Measurements from ENCODE around the gene B4GALT3. TPM values are rescaled to one million over a fixed set of nuclear protein-coding genes. Genes with fewer than 3 reads are reported as not detected.
A peak's percentile ranks its signal among the peaks of the same experiment; 100 is the strongest.

Gene B4GALT3
- total RNA-seq, 2 experiments from 2014 or later, result 36.2 to 41.7 TPM

- intact Hi-C loops (cut with micrococcal nuclease; ENCODE audit: unreplicated experiment), result no loop called here
- H3K9me2 ChIP-seq (ENCODE audit: insufficient read depth, low read length), result no peaks in the 10 kb centered on the region
Observed at GRCh38 chr1:161179698-161180097, 2.4 kb upstream of the B4GALT3 start.

DNA sequence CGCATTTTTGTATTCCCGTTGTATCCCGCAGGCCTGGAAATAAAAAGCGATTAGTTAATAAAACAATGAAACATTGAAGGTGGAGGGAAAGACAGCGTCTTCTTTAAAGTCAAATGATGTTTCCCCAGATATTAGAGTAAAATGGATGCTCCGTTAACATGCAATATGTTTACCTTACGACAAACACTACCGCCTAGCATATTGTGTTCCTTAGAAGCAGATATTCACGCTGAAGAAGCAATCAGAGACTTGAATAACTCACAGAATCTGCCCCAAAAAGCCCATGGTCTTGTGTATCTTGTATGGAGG, 583 bp upstream of the B4GALT3 start:
- H2AFZ ChIP-seq (ENCODE audit: low read length), result peak overlapping the region; percentile 51; the same call in 1 of the 2 replicates

More at GRCh38 chr1:161179698-161180097, 2.4 kb upstream of the B4GALT3 start:
- no peak for TF ChIP-seq EZH2phosphoT487 (IDR thresholded peaks at IDR 0.05; ENCODE audit: borderline replicate concordance, low read depth, low read length)
- TF ChIP-seq, protein P1, sequence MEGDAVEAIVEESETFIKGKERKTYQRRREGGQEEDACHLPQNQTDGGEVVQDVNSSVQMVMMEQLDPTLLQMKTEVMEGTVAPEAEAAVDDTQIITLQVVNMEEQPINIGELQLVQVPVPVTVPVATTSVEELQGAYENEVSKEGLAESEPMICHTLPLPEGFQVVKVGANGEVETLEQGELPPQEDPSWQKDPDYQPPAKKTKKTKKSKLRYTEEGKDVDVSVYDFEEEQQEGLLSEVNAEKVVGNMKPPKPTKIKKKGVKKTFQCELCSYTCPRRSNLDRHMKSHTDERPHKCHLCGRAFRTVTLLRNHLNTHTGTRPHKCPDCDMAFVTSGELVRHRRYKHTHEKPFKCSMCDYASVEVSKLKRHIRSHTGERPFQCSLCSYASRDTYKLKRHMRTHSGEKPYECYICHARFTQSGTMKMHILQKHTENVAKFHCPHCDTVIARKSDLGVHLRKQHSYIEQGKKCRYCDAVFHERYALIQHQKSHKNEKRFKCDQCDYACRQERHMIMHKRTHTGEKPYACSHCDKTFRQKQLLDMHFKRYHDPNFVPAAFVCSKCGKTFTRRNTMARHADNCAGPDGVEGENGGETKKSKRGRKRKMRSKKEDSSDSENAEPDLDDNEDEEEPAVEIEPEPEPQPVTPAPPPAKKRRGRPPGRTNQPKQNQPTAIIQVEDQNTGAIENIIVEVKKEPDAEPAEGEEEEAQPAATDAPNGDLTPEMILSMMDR (conservative IDR thresholded peaks at IDR 0.05; ENCODE audit: low read length), result no peak
- H3K4me1 ChIP-seq (ENCODE audit: insufficient read depth, low read length, poor library complexity, severe bottlenecking), result peaks cover 57% of the 10 kb centered on the region
- DNase-seq (ENCODE audit: low spot score), result no peak
- no peak overlapping the region for H2AFZ ChIP-seq (ENCODE audit: low read length)
- H3K9me3 ChIP-seq (ENCODE audit: low read length), result no peaks in the 10 kb centered on the region
- no peak overlapping the region for H3K27ac ChIP-seq (ENCODE audit: low read depth, low read length, poor library complexity, severe bottlenecking)
- BruUV-seq (replicated peaks), result no TSS peak
- no peak overlapping the region for H3K4me3 ChIP-seq (ENCODE audit: low read depth, low read length, poor library complexity, severe bottlenecking)
- H4K20me1 ChIP-seq (ENCODE audit: insufficient read depth, low read length), result no peaks in the 10 kb centered on the region
- H3K36me3 ChIP-seq (ENCODE audit: insufficient read depth, low read length), result peaks cover 11% of the 10 kb centered on the region
- ChIA-PET CTCF (ENCODE audit: unreplicated experiment) (no interaction called here), POLR2A (interaction anchor here (0.7 kb wide), 1 partner anchor 44 kb away, joined by 4 read pairs; no protein-coding TSS in a partner anchor)
- H3K79me2 ChIP-seq (ENCODE audit: insufficient read depth, low read depth, low read length), result peaks cover 9% of the 10 kb centered on the region; the same call in 1 of the 2 replicates
- no peak overlapping the region for H3K4me2 ChIP-seq (ENCODE audit: low read length)

GRCh38 chr1:161176468-161177111, 717 bp downstream of the B4GALT3 start:
- POLR2A ChIA-PET, result interaction anchor here (0.6 to 3.1 kb wide), 5 partner anchors 10 to 523 kb away, joined by 3 to 23 read pairs (median 5); partner anchors contain the start of genes PPOX and TOMM40L
- Histone ChIP-seq H3K9me3 (ENCODE audit: low read length) (no peaks in the 10 kb centered on the region), H3K36me3 (ENCODE audit: insufficient read depth, low read length) (peaks cover 39% of the 10 kb centered on the region), H3K4me3 (ENCODE audit: low read depth, low read length, poor library complexity, severe bottlenecking) (peak overlapping the region; percentile 86), H3K79me2 (ENCODE audit: insufficient read depth, low read depth, low read length) (peaks cover 9% of the 10 kb centered on the region; the same call in 1 of the 2 replicates), H2AFZ (ENCODE audit: low read length) (peak overlapping the region; percentile 51), H3K9me2 (ENCODE audit: insufficient read depth, low read length) (no peaks in the 10 kb centered on the region), H3K27ac (ENCODE audit: low read depth, low read length, poor library complexity, severe bottlenecking) (peak overlapping the region; percentile 60), H3K4me2 (ENCODE audit: low read length) (peak overlapping the region; percentile 99), H3K4me1 (ENCODE audit: insufficient read depth, low read length, poor library complexity, severe bottlenecking) (peaks cover 29% of the 10 kb centered on the region), H4K20me1 (ENCODE audit: insufficient read depth, low read length) (no peaks in the 10 kb centered on the region)
- DNase-seq (ENCODE audit: low spot score), result peak; percentile 28
- CTCF ChIA-PET (ENCODE audit: unreplicated experiment), result interaction anchor here (0.6 to 1.8 kb wide), 5 partner anchors 10 to 131 kb away, joined by 3 to 15 read pairs (median 4); partner anchors contain the start of genes DEDD, PPOX and TOMM40L
- TF ChIP-seq, protein P1 (conservative IDR thresholded peaks at IDR 0.05; ENCODE audit: low read length), result no peak
- TF ChIP-seq EZH2phosphoT487 (IDR thresholded peaks at IDR 0.05; ENCODE audit: borderline replicate concordance, low read depth, low read length), result no peak
- intact Hi-C loops (cut with micrococcal nuclease; ENCODE audit: unreplicated experiment), result loop anchor here (1.0 kb wide), 2 partner anchors 10 to 49 kb away; partner anchors contain the start of gene PPOX
- no TSS peak for BruUV-seq (replicated peaks)

More for the DNA sequence above, 583 bp upstream of the B4GALT3 start:
- no peaks in the 10 kb centered on the region for H4K20me1 ChIP-seq (ENCODE audit: insufficient read depth, low read length)
- peak overlapping the region; percentile 60 for H3K27ac ChIP-seq (ENCODE audit: low read depth, low read length, poor library complexity, severe bottlenecking)
- ChIA-PET CTCF (ENCODE audit: unreplicated experiment) (no interaction called here), POLR2A (interaction anchor here (0.6 to 3.1 kb wide), 5 partner anchors 8 to 48 kb away, joined by 3 to 23 read pairs (median 5); partner anchors contain the start of genes NDUFS2, PPOX and TOMM40L)
- TF ChIP-seq EZH2phosphoT487 (IDR thresholded peaks at IDR 0.05; ENCODE audit: borderline replicate concordance, low read depth, low read length), result no peak
- H3K36me3 ChIP-seq (ENCODE audit: insufficient read depth, low read length), result peaks cover 26% of the 10 kb centered on the region
- intact Hi-C loops (cut with micrococcal nuclease; ENCODE audit: unreplicated experiment), result loop anchor here (1.0 kb wide), 2 partner anchors 12 to 47 kb away; partner anchors contain the start of gene PPOX
- no peak for DNase-seq (ENCODE audit: low spot score)
- H3K4me3 ChIP-seq (ENCODE audit: low read depth, low read length, poor library complexity, severe bottlenecking), result peak overlapping the region; percentile 86
- TSS peak; percentile 91 for BruUV-seq (replicated peaks)
- H3K4me2 ChIP-seq (ENCODE audit: low read length), result peak overlapping the region; percentile 99
- H3K4me1 ChIP-seq (ENCODE audit: insufficient read depth, low read length, poor library complexity, severe bottlenecking), result peaks cover 39% of the 10 kb centered on the region
- H3K79me2 ChIP-seq (ENCODE audit: insufficient read depth, low read depth, low read length), result peaks cover 9% of the 10 kb centered on the region; the same call in 1 of the 2 replicates
- H3K9me2 ChIP-seq (ENCODE audit: insufficient read depth, low read length), result no peaks in the 10 kb centered on the region
- no peaks in the 10 kb centered on the region for H3K9me3 ChIP-seq (ENCODE audit: low read length)

Measured in OCI-LY7 (cell line).